ENCODE measurements around the gene HS3ST4.

HS3ST4 gene

DNA sequence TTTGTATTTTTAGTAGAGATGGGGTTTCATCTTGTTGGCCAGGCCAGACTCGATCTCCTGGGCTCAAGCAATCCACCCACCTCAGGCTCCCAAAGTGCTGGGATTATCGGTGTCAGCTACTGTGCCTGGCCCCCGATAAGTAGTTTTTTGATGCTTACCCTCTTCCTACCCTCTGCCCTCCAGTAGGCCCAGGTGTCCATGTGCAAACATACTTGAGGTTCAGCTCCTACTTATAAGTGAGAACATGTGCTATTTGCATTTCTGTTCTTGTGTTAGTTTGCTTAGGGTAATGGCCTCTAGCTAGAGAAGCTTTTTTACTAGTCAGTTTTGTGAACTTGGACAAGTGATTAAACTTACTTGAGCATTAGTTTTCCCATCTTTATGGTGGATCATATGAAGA is 136.8 kb downstream of the HS3ST4 start:
- no peak for DNase-seq

DNA sequence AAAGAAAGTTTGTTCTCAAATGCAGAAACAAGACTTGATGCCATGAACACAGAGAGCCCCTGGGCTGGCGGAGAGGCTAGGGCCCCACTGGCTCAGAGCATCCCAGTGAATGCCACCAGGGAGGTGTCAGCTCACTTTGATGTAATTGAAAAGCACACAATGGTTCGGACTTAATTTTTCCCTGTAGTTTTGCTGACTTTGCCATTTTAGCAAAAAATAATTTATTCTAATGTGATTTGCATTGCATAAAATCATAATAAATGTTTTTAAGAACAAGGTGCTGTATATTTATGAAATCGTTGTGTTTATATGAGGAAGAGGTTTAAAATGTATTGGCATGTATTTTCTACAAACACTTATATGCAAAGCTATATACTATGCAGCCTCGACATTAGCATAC is 140.5 kb downstream of the HS3ST4 start:
- DNase-seq, result no peak

GRCh38 chr16:25834101-25834500 is 142.3 kb downstream of the HS3ST4 start:
- DNase-seq, result no peak

- DNase-seq, result no peak
These were observed 143.4 kb downstream of the HS3ST4 start for GRCh38 chr16:25835126-25835525.

DNA sequence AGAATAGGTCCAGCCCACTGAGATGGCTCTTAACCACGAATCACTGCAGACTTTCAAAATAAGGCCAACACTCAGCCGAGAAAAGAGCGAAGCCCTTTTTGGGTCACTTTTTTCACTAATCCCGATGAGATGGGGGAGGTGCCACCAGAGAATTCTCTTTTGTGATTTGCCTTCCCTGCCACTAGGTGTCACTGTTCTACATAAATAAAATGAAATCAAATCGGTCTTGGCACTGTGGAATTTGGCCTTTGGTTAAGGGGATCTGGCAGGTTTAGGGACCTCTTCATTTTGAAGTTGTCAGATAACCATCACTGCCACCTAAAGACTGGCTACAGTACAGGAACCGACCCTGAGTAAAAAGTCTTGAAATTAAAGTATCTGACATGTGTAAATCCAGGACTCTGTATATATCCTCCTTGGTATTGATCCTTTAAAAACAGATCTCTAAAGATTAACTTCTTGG is 147.0 kb downstream of the HS3ST4 start:
- peak; percentile 7 for DNase-seq

- DNase-seq, result no peak
These were observed 150.0 kb downstream of the HS3ST4 start for GRCh38 chr16:25841761-25842160.

GRCh38 chr16:25845901-25846300 is 154.1 kb downstream of the HS3ST4 start:
- no peak for DNase-seq

- no peak for DNase-seq
These were observed 162.4 kb downstream of the HS3ST4 start for GRCh38 chr16:25854141-25854540.

- no peak for DNase-seq
These were observed 163.3 kb downstream of the HS3ST4 start for GRCh38 chr16:25855063-25855462.

DNA sequence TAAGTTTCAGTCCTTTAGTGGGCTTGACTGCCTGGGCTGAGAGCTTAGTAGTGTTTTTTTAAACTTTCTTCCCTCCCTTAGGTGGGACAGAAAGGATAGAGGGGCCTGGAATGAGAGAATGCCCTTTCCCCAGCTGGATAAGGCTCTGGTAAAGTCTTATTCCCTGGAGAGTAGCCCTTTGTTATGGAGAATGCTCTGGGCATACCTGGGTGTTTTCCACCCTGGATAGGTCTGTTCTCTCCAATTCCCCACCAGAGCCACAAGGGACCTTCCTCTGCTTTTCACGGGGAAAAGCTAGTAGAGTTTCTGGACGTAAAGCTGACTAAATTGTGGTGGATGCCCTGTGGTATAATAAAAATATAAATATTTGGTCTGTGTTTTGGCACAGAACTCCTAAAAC is 164.1 kb downstream of the HS3ST4 start:
- DNase-seq, result no peak

- no peak for DNase-seq
These were observed 167.9 kb downstream of the HS3ST4 start for GRCh38 chr16:25859645-25860044.

- DNase-seq, result no peak
These were observed 175.3 kb downstream of the HS3ST4 start for GRCh38 chr16:25867041-25867440.

DNA sequence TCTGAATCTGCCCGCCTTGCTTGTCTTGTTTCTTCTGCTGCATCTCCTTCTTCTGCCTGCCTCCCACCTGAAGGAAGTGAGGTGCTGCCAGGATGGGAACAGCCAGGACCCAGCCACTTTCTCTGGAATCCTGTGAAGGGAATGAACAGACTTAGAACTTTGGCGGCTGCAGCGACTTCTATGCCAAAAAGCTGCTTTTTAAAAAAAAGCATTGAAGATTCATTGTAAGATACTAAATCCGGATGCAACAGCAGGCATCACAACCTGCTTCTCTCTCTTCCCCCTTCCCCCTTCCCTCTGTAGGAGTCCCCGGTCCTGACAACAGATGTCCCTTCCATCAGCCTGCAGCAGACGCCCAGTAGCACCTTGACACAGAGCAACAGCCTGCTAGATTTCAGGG is 176.3 kb downstream of the HS3ST4 start:
- DNase-seq, result no peak

- no peak for DNase-seq
These were observed 177.1 kb downstream of the HS3ST4 start for GRCh38 chr16:25868706-25869370.

DNA sequence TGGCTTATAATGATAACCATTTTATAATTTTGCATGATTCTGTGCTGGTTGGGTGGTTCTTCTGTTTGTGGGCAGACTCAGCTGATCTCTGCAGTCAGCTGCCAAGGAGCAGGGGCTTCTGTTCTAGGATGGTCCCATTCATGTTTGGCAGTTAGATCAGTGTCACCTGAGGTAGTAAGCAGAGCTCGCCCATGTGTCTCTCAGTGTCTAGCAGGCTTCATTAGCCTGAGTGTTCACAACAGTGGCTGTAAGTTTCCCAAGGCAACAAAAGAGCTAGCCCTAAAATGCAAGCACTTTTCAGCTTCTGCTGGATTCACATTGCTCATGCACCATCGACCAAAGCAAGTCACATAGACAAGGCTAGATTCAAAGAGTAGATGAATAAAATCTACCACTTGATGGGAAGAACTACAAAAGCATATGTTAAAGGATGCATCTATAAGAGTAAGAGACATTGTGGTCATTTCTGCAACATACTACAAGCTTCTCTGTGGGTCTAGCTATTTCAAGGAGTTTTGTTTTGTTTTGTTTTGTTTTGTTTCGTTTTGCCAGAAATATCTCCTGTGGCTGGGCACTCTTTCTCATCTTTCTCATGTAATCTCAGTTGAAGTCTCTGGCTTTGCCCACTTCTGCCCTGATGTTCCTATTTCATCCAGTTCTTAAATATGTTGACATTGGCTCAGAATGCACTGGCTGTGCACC is 180.8 kb downstream of the HS3ST4 start:
- no peak for DNase-seq

DNA sequence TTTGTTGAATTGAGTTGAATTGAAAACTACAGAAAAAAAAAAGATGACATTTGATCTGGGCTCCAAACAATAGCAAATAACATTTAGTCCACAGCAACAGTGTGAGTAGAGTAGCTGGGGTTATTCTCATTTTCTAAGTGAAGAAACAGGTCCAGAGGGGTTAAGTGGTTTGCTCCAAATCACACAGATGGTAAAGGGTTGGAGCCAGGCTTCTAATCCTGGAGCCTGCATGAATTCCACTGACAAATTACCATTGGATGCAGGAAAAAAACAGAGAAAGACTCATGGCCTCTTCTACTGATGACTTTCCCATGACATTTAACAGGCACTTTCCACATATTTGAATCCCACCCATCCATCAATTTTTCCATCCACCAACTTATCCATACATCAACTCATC is 182.4 kb downstream of the HS3ST4 start:
- DNase-seq, result no peak

DNA sequence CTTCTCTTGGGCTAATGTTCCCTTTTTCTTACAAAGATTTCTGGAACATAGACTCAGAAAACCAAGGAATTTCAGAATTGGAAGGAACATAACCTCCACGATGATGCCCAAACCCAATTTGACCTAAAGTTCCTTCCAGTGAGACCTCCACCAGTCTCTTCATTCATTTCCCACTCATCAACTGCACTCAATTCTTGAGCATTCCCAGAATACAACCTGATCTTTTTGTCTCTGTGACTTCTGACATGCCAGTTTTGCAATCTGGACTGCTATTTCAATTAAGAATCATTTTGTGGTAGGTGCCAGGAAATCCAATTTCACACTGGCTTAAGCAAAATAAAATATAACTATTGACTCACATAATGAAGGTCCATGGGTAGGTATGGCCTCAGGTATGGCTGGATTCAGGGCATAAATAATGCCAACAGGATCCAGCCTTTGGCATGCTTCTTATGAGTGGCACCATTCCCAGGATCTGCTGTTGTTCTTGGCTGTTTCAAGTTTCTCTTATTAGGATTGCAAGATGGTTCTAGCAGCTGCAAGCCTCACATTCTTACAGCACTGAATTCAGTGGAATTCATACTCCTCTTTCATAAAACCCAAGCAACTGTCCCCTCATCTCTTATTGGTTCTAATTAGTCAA is 184.3 kb downstream of the HS3ST4 start:
- no peak for DNase-seq

DNA sequence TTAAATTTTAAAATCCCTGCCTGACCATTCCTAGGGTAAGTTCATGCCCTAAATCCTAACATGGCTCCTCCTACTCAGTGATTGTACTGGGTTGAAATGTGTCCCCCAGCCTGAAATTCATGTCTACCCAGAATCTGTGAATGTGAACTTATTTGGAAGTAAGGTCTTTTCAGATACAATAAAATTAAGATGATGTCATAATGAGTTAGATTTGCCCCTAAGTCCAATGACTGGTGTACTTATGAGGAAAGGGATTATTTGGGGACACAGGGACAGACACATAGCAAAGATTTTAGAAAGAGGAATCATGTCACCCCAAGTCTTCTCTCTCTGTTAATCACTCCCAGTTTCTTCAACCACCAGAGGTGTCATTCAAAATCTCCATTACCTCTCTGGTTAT is 185.3 kb downstream of the HS3ST4 start:
- no peak for DNase-seq

DNA sequence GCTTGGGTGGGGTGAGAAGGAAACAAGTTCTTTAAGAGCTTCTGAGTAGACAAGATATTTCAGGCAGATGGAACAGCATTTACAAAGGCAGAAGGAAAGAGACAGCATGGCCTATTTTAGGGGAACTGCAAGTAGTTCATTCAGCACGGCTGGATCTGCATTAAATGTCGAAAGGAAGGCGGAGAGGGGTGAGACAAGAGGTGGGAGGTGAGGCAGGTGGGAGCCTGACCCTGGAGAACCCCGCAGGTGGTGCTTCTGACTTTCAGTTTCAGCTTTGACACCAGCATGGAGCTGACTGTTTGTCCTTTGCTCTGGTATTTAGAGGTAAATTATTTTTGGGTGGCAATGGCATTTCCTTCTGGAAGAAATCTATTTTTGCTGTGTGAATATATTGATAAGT is 194.8 kb downstream of the HS3ST4 start:
- DNase-seq, result no peak

GRCh38 chr16:25888868-25889267 is 197.1 kb downstream of the HS3ST4 start:
- no peak for DNase-seq

- DNase-seq, result no peak
These were observed 201.6 kb downstream of the HS3ST4 start for GRCh38 chr16:25893332-25893731.

DNA sequence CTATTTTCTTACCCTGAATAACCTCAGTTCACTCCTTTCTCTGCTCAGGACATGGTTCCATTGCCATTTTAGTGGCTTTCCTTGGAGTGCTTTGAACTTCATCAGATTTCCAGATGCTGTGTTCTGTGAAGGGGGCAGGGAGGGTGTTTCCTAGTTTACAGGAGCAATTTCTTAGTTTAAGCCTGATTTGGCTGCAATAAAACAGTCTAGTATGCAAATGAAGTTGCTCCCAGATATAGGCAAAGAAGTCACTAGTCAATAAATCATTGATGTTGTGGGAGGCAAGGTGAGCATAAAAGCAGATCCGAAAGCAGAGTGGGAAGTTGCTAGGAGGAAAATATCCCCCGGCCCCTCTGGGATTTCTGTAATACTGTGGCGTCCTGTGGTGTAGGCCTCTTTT is 202.3 kb downstream of the HS3ST4 start:
- no peak for DNase-seq

GRCh38 chr16:25895380-25895779 is 203.6 kb downstream of the HS3ST4 start:
- no peak for DNase-seq

GRCh38 chr16:25896411-25896810 is 204.7 kb downstream of the HS3ST4 start:
- DNase-seq, result no peak
